MV-4-11 (cell line): ENCODE measurements around the gene TAMM41.
A peak's percentile ranks its signal among the peaks of the same experiment; 100 is the strongest.
"Not testable (repeated sequence)": the region's sequence is repeated elsewhere in the genome, so short reads cannot be mapped to it uniquely, and the experiment has no call there.

Experiments used
- DNase-seq: peaks from one replicate; lab custom pipeline; 2025; lab: John Stamatoyannopoulos, UW

Gene TAMM41

DNA sequence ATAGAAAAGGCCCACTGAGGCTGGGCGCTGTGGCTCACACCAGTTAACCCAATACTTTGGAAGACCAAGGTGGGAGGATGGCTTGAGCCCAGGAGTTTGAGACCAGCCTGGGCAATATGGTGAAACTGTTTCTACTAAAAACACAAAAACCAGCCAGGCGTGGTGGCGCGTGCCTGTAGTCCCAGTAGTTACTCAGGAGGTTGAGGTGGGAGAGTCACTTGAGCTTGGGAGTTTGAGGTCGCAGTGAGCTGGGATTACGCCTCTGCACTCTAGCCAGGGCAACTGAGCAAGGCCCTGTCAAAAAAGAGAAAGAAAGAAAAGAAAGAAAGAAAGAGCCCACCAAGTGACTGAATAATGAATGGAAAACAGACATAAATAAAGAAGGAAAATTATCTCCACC lies 32.0 kb downstream of the TAMM41 start:
- DNase-seq, result no peak

DNA sequence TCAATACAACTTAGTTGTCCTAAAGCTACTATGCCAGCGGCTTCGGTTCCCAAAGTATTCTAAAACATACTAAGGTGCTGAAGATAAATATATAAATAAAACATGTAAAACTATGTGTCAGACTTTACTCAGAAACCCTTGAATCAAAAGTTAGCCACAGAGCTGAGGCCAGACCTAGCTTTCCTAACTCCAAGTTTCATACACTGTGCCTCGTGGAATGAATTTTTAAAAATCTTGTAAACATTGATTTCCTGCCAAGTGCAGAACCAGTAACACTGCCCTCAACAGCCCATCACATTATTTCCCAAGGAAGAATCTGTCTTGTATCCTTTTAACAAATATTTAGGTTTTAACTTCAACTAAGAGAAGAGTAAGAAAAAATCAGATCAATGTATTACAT lies 36.4 kb downstream of the TAMM41 start:
- no peak for DNase-seq

DNA sequence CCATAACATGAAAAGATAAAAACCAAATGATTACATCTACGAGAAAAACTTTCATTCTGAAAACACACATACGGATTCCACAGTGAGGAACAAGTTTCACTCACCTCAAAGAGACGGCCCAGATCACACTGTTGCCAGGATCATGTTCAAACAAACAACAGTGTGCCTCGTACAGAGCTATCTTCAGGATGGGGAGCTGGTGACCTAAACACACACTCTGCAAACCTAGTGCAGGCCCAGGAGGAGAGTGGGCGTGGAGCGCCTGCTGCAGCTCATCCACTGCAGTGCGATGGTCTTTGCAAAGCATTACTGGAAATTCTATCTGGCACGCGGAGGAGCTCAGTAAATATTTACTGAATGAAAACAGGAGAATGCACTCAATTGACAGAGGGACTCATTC lies 38.5 kb downstream of the TAMM41 start:
- DNase-seq, result no peak

DNA sequence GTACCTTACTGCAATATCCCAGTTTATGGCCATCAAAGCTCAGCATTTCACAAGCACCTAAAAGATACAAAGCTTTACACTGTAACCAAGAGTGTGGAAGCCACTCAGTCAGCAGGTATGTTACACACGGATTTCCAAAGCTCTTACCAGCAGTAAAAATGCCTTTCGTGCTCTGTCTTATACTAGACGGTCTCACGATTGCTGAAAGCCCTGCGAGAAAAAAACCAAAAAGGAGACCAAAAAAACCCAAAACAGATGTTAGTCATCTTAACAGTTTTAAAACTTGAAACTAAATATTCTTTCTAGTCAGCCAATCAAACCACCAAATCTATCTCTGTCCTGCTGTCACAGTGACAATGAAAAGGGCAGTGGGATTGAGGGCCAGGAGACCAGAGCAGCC lies 39.0 kb downstream of the TAMM41 start:
- DNase-seq, result no peak

DNA sequence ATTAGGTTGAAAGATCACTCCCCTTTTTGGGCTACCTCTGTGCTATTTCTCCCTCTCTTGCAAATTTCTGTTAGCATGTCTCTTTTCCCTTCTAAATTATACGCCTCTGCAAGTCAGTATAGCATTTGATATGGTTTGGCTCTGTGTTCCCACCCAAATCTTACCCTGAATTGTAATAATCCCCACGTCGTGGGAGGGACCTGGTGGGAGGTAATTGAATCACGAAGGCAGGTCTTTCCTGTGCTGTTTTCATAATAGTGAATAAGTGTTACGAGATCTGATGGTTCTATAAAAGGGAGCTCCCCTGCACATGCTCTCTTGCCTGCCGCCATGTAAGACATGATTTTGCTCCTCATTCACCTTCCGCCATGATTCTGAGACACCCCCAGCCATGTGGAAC lies 41.0 kb downstream of the TAMM41 start:
- DNase-seq, result no peak

DNA sequence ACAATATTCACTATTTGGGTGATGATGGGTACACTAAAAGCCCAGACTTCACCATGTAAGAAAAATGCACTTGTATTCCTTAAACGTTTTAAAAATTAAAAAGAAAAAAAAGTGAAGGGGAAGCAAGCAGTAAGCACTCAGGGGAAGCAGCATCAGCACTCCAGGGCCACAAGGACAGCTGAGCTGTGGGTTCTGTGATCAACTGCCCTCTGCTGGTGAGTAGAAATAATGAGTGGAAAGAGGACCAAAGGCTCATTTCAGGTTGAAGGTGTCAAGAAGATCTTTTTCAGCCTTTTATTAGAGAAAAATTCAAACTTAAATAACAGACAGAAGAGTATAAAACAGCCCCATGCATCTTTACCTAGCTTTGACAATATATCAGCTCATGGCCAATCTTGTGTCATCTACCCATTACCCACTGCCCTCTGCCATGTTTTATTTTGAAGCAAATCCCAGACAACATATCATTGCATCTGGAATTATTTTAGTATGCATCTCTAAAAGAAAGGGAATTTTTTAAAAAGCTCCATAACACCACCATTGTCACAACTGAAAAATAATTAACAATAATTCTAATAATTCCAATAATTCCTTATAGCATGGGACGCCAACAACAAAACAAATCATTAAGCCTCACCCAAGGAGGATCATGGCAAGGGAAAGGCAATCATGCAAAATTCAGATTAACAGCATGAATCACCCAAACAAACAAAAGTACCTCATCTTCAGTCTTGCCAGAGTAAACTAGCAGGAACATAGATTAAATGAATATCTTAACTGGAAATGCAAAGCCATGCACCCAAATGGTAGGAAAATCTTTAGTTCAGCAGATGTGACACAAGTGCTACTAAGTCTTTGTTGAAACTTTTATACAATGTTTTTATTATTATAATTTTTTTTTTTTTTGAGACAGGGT lies 42.5 kb downstream of the TAMM41 start:
- peak; percentile 61 for DNase-seq

DNA sequence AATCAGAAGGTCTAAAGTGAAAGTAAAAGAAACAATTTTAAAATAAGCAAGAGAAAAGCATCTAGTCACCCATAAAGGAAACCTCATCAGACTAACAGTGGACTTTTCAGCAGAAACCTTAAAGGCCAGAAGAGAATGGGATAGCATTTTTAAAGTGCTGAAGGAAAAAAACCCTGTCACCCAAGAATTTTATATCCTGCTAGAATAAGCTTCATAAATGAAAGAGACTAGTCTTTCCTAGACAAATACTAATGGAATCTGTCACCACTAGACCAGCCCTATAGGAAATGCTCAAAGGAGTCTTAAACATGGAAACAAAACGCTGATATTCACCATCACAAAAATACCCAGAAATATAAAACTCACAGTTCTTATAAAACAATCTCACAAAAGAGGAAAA lies 46.9 kb downstream of the TAMM41 start:
- DNase-seq, result no peak

DNA sequence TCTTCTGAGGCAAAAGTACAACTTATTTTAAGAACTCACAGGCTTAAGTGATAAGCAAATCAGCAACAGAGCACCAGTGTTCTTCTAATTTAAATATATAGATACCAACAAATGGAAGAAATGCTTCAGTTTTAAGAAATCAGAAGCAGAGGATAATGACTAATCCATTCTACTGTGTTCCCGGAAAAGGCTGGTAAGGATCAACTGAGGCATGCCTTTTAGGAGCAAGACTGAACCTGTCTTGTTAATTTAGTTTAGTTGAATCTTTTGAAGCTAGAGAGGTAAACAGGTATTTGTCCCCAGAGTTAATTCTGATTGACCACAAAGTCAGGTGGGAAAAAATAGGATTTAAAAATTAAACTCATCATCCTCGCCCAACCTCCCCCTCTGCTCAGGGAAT lies 51.8 kb downstream of the TAMM41 start:
- no peak for DNase-seq

DNA sequence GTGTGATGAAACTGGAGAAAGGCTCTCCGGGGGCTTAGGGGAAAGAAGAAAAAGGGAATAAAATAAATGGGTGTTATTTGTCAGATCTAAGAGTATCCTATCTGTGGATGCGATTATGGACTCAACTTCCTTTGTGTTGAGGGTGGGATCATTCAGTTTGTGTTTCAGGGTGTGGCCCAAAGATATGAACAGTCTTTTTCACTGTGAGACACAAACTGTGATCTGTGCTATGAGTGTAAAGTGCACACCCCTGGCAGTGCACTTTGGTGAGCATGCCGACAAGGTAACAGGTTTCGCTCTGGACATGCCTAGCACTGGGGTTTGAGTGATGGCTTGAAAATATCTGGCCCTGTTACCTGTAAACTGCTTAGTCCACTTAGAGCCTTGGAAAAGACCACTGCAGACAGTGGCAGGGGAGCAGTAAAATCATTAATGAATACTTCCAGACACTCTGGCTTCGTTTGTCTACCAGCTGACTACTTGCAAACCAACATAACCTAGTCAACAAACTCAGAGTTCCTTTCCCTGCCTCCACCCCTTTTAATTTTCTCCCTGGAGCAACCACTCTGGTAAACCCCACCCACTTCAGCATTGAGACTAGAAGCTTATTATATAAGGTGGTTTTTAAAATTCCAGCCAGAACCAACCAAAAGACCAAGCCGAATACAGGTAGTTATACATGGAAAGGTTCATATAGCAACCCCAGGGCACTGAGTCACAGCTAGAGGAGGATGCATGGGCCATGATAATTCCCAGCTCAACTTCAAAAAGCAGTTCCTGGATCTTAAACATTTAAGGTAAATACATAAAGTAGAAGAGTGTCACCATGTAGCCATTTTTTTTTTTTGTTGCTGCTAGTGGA lies 55.1 kb downstream of the TAMM41 start:
- DNase-seq, result no peak

DNA sequence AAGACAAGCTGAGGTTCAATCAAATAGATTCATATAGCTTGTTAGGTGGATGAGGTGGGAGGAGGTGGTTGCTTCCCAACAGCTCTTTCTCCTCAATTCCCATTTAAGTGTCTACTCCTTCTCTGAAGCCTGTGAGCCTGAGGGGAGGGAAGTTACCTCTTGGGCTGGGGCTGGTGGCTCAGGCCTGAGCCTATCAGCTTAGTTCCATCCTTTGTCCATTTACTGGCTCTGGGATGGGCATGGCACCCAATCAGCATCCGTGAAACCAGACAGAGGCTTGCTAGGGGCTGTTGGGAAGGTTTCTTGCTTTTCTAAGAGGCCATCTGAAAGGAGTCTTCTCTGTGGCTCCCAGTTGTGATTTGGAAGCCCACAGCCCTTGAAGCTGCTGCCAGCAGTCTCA lies 57.3 kb downstream of the TAMM41 start:
- DNase-seq, result no peak

DNA sequence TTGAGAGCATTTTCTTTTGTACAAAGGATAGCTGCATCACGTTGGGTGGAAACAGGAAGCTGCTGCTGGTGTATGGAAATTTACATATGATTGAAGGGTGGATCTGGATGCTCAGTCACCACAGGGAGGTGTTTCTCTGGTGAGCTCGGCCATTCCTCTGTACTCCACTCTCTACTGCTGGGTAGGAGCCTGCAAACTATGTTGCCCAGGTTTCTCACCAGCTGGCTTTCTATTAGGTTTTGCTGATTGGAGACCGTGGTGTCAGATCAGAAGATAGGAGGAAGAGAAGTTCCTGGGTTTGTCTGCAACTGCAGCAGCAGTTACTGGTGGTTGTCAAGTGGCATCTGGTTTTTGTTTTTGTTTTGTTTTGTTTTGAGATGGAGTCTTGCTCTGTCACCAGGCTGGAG lies 61.7 kb downstream of the TAMM41 start:
- DNase-seq, result no peak

DNA sequence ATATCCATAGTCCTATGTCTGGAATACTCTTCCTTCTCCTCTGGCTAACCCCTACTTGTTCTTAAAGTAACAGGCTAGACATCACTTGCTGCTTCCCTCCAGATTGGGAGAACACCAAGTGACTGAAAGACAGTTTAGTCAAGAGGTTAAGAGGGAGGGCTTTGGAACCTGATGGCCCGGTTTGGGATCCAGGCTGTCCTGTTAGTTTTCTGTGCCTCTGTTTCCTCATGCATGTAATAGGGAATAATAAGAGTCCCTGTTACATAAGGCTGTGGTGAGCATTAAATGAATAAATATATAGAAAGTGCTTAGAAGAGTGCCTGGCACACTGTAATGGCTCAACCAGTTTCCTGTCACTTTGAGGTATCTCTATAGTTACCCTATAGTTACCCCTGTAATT lies 66.3 kb downstream of the TAMM41 start:
- DNase-seq, result no peak

DNA sequence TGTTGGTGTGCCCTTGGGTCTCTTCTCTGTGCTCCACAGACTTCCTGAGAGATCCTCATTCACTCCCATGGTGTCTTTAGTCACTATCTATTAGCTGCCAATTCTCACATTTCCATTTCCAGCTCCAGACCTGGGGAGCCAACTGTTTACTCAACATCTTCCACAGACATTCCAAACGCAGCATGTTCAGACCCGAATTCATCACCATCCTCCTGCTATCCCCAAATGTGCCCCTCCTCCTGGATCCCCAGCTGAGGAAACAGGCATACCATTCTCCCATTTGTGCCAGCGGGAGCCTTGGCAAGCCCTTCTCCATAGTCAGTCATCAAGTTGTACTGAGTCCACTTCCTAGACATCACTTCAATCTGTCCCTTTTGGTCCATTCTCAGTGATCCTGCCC lies 67.1 kb downstream of the TAMM41 start:
- no peak for DNase-seq

DNA sequence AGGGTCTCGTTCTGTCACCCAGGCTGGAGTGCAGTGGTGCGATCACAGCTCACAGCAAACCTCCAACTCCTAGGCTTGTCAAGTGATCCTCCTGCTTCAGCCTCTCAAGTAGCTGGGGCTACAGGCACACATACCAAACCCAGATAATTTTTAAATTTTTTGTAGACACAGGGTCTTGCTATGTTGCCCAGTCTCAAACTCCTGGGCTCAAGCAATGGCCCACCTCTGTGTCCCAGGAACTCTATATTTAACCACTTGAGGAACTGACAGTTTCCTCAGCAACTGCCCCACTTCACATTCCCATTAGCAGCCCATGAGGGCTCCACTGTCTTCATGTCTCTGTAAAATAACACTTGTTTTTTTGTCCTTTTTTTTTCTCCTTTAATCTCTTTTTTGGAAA lies 68.4 kb downstream of the TAMM41 start:
- DNase-seq, result no peak

DNA sequence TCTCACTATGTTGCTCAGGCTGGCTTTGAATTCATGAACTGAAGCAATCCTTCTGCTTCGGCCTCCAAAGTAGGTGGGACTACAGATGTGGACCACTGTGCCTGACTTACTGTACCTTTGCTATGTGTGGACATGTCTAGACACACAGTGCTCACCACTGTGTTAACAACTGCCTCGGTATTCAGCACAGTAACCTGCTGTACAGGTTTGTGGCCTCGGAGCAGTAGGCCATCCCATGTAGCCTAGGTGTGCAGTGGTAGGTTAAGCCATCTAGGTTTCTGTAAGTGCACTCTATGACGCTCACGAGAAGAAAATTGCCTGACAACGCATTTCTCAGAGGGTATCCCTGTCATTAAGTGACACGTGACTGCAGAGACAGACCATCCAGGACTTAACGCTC lies 70.3 kb downstream of the TAMM41 start:
- DNase-seq, result no peak

DNA sequence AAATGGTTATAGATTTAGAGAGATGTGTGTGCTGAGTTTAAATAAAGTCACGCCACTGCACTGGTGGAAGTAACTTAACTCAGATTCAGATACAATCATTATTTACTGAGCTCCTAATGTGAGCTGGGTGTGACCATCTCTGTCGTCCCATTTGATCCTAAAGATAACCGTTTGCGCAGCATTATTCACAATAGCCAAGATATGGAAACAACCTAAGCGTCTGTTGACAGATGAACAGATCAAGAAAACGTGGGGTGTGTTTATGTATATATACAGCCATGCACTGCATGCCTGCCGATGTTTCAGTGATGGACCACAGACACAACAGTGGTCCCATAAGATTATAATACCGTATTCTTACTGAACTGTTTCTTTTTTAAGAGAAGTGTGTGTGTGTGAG lies 71.2 kb downstream of the TAMM41 start:
- DNase-seq, result no peak

DNA sequence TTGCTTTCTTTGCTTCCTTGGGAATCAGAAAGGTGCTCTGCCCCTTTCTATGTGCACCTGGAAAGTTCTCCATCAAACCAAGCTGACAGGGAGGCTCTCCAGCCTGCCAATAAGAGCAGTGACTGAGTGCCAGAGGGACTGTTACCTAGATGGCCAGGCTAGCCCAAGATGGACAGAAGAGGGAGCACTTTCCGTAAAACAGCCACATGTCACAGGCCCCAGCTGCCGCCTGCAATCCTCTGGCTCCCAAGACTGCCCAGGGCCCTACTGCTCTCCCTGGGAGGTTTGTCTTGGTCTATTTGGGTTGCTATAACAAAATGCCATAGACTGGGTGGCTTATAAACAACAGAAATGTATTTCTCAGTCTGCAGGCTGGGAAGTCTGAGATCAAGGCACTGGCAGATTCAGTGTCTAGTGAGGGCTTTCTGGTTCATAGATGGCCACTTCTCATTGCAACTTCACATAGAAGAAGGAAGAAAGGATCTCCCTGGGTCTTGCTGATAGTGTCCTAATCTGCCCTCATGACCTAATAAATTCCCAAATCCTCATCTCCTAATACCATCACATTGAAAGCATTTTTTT lies 72.3 kb downstream of the TAMM41 start:
- no peak for DNase-seq

DNA sequence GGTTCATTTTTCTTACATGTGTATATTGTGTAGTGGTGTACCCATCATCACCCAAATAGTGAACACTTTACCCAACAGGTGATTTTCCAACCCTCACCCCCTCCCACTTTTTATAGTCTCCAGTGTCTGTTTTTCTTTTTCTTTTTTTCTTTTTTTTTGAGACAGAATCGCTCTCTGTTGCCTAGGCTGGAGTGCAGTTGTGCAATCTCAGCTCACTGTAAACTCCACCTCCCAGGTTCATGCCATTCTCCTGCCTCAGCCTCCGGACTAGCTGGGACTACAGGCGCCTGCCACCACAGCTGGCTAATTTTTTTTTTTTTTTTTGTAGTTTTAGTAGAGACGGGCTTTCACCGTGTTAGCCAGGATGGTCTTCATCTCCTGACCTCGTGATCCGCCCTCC lies 74.8 kb downstream of the TAMM41 start:
- DNase-seq, result not testable (repeated sequence)

DNA sequence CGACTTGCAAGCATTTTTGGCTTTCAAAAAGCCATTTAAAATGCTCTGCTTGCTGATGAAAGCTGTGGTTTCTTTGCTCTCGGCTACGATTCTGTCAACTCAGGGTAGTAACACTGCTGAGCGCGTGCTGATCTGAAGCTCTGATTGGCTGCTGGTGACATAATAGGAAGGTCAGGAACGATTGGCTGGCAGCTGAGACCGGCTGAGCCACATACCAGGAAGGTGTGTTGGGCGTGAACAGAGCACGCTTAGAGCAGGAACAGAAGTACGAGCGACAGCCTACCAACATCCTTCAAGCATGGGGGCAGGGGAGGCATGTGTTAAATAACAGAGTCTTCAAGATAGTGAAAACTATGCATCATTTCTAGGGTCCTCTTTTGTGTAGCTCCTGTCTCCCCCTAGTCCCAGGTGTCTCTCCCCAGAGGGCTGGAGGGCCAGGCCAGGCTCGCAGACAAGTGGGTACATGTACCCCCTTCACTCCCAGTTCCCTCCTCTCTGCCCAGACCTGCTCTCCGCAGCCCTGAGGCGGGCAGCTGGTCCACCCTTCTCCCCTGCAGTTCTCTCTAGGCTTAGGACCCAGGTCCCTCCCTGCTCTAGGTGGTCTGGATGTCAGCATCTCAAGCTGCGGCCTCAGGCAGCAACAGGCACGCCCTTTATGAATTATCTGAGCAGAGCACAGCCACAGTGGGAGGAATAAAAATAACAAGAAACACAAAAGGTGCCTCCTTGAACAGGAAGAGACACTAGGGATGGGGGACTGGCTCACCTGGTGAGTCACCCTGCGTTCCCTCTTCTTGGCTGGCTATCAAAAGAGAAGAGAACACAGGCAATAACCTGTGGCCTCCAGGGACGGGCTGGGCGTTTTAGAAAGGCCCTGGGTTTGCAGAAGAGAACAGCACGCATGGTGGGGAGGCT lies 76.0 kb downstream of the TAMM41 start:
- peak; percentile 83 for DNase-seq

DNA sequence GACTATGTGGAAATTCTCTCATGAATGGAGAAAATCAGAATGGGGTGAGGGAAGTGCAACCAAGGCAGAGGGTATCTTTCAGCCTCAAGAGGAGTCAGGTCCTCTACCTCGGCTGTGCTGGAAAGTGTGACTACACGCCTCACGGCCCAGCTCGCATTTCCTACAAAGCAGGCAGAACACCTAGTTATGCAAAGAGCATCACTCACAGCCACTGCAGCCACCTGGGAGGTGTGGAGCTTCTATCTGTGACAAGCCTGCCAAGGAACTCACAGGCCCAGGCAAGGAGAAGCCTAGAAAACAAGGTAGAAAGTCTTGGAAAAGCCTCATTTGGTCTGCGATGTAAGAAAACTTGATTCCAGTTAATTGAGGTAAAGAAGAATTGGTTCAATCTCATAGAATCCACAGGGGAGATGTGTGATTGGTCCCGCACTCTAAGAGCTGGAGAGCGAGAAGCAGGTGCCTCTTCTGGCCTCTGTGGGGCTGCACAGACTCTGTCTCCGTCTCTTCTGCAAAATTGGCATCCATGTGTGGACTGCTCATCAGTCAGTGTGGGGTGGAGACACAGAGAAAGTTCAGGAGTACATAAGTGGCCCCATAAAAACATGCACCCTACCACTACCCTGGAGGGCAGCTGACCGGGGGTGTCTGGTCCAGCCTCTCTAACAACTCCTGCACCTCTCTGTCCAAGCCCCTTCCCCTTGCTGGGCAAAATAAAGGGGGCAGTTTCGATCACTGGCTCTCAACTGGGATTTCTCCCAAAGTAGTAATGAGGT lies 76.8 kb downstream of the TAMM41 start:
- DNase-seq, result no peak

DNA sequence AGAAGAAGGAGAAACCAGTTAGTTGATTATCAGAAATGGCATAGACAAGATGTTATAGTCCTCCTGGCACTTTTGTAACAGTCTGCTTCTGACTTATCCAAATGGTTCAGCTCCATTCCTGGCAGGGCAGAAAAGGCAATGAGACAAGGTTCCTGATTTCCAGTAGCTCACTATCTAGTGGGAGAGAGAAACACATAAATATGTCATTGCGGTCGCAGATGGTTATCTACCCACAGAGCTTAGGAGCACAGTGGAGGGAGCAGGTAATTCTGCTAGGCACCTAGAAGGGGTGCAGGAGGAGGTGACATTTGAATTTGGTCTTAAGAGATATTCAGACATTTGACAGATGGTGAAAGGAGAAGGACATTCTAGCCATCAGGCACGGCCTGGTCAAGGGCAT lies 78.1 kb downstream of the TAMM41 start:
- no peak for DNase-seq
